Neural crest cell (in vitro differentiated cells): ENCODE measurements around the gene CASZ1. TPM values are rescaled to one million over a fixed set of nuclear protein-coding genes. Genes with fewer than 3 reads are reported as not detected.
A peak's percentile ranks its signal among the peaks of the same experiment; 100 is the strongest.

Experiments
- DNase-seq: peaks from one replicate; pipeline ENCODE4 v3.0.0; 2021; ENCODE audit warnings: low read depth, mixed read lengths, low spot score
- H3K27ac Mint-ChIP-seq: one replicate; pipeline ENCODE4 v1.8.0; 2021; ENCODE audit warnings: mild to moderate bottlenecking, mixed read lengths; ENCODE audit not compliant: unreplicated experiment
- H3K27me3 Mint-ChIP-seq: 2 replicates; pipeline ENCODE4 v1.8.0; 2021; ENCODE audit warnings: low read depth, mild to moderate bottlenecking, mixed read lengths
- H3K36me3 Mint-ChIP-seq: 2 replicates; pipeline ENCODE4 v1.8.0; 2021; ENCODE audit warnings: low read depth, mild to moderate bottlenecking, mixed read lengths
- H3K4me1 Mint-ChIP-seq: 2 replicates; pipeline ENCODE4 v1.8.0; 2021; ENCODE audit warnings: mixed read lengths
- H3K4me3 Mint-ChIP-seq: one replicate; pipeline ENCODE4 v1.8.0; 2021; ENCODE audit warnings: mild to moderate bottlenecking, mixed read lengths
- H3K9me3 Mint-ChIP-seq: 2 replicates; pipeline ENCODE4 v1.8.0; 2021; ENCODE audit warnings: mixed read lengths
- total RNA-seq: library from RNA; stranded (reverse); gene quantifications from 2 replicates; pipeline ENCODE4 v1.2.1, GENCODE V29; 2021
- TF ChIP-seq, protein P1 (sequence below): fragments of 200-600 bp; sonication (generic); conservative IDR thresholded peaks from 2 replicates; pipeline ENCODE4 v1.5.0; 2021; ENCODE audit warnings: antibody characterized with exemption, mild to moderate bottlenecking

CASZ1 gene
- total RNA-seq, 1 donor from 2014 or later = 2.6 TPM

GRCh38 chr1:10651389-10651766 lies 145.1 kb downstream of the CASZ1 start:
- H3K27me3 Mint-ChIP-seq = no peaks in the 10 kb centered on the region
- peak; percentile 38 for DNase-seq
- no peak overlapping the region for H3K27ac Mint-ChIP-seq
- H3K4me3 Mint-ChIP-seq = no peak overlapping the region
- peaks cover 4% of the 10 kb centered on the region for H3K4me1 Mint-ChIP-seq
- H3K36me3 Mint-ChIP-seq = no peaks in the 10 kb centered on the region
- TF ChIP-seq, protein P1, sequence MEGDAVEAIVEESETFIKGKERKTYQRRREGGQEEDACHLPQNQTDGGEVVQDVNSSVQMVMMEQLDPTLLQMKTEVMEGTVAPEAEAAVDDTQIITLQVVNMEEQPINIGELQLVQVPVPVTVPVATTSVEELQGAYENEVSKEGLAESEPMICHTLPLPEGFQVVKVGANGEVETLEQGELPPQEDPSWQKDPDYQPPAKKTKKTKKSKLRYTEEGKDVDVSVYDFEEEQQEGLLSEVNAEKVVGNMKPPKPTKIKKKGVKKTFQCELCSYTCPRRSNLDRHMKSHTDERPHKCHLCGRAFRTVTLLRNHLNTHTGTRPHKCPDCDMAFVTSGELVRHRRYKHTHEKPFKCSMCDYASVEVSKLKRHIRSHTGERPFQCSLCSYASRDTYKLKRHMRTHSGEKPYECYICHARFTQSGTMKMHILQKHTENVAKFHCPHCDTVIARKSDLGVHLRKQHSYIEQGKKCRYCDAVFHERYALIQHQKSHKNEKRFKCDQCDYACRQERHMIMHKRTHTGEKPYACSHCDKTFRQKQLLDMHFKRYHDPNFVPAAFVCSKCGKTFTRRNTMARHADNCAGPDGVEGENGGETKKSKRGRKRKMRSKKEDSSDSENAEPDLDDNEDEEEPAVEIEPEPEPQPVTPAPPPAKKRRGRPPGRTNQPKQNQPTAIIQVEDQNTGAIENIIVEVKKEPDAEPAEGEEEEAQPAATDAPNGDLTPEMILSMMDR = no peak
- H3K9me3 Mint-ChIP-seq = no peaks in the 10 kb centered on the region

GRCh38 chr1:10650556-10651388 lies 145.7 kb downstream of the CASZ1 start:
- Mint-ChIP-seq H3K27ac (no peak overlapping the region), H3K9me3 (no peaks in the 10 kb centered on the region), H3K4me1 (peaks cover 4% of the 10 kb centered on the region), H3K27me3 (no peaks in the 10 kb centered on the region), H3K36me3 (no peaks in the 10 kb centered on the region), H3K4me3 (no peak overlapping the region)
- TF ChIP-seq, protein P1 = no peak
- no peak for DNase-seq

- Mint-ChIP-seq H3K36me3 (no peaks in the 10 kb centered on the region), H3K27ac (no peak overlapping the region), H3K9me3 (no peaks in the 10 kb centered on the region), H3K4me3 (no peak overlapping the region), H3K4me1 (peaks cover 4% of the 10 kb centered on the region), H3K27me3 (no peaks in the 10 kb centered on the region)
- peak; percentile 48 for DNase-seq
- TF ChIP-seq, protein P1 = no peak
Observed at GRCh38 chr1:10649517-10650201, 146.8 kb downstream of the CASZ1 start.

DNA sequence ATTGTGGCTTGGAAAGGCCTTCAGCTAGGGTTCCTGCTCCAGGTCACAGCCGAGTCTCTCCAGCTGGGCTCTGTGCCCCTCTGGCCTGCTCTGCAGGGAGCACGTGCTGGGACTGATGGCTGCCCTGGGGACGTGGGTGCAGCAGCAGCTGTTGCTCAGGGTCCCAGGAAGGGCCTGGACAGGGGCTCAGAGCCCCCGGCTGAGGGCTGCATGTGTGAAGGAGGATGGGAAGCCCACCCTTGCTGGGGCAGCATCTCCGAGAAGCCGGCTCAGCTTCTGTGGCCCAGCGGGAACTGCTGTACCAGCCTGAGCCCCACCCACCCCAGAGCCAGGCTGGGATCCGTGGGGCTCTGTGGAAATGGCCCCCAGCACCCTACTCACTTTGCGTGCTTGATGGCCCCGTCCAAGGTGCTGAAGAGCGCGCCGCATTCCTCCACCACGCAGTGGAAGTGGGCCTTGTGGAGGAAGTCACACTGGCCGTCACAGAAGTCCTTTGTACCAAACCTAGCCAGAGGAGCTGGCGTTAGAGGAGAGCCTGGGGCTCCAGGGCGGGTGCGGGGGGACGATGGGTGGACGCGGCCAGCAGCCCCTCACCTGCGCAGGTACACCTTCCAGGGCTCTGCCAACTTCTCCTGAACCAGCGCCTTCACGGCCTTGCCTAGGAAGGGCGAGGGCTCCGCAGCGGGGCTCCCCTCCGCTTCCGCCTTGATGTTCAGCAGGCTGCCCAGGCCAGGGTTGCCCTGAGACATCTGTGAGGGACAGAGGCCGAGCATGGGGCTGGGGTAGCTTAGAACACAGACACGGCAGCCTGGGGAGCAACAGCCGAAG lies 147.5 kb downstream of the CASZ1 start:
- TF ChIP-seq, protein P1 = no peak
- H3K9me3 Mint-ChIP-seq = no peaks in the 10 kb centered on the region
- no peak overlapping the region for H3K27ac Mint-ChIP-seq
- H3K27me3 Mint-ChIP-seq = no peaks in the 10 kb centered on the region
- no peaks in the 10 kb centered on the region for H3K36me3 Mint-ChIP-seq
- DNase-seq = no peak
- peaks cover 4% of the 10 kb centered on the region for H3K4me1 Mint-ChIP-seq
- no peak overlapping the region for H3K4me3 Mint-ChIP-seq

DNA sequence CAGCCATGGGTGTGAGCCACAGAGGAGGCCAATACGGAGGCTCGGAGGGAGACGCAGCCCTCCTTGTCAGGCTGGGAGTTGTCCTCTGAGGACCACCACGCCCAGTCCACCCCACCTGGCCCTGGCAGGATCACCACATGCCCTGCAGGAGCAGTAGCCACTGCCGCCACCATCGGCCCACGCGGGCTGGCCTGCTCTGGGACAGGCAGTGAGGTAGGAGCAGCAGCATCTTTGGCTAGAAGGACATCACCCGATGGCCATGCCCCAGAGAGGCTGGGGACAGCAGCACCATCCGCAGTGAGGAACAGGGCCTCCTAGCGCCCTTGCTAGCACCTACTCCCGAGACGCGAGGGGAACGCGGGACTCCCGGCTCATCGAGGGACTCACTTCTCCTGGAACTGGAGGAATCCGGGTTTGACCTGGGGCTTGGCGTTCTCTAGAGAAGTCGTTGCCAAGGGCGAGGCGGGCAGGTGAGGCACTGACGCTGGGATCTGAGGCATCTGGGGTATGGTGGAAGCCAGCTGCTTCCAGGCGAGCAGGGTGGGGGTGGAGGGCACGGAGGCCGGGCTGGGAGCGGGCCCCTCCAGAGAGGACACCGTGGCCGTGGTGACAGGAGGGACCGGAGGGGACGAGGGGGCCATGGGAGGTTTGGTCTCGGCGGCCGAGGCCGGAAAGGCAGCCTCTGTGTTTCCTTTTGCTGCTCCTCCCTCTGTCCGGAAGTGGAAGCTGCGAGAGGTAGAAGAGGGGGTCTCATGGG lies 148.9 kb downstream of the CASZ1 start:
- H3K4me3 Mint-ChIP-seq = no peak overlapping the region
- H3K27ac Mint-ChIP-seq = no peak overlapping the region
- H3K27me3 Mint-ChIP-seq = no peaks in the 10 kb centered on the region
- no peak for DNase-seq
- TF ChIP-seq, protein P1 = no peak
- no peaks in the 10 kb centered on the region for H3K9me3 Mint-ChIP-seq
- peaks cover 4% of the 10 kb centered on the region for H3K4me1 Mint-ChIP-seq
- H3K36me3 Mint-ChIP-seq = no peaks in the 10 kb centered on the region
